ENCODE results near the gene FAAP20.

The FAAP20 gene

GRCh38 chr1:2193514-2194281 lies 874 bp downstream of the FAAP20 start:
- no peak for DNase-seq

DNA sequence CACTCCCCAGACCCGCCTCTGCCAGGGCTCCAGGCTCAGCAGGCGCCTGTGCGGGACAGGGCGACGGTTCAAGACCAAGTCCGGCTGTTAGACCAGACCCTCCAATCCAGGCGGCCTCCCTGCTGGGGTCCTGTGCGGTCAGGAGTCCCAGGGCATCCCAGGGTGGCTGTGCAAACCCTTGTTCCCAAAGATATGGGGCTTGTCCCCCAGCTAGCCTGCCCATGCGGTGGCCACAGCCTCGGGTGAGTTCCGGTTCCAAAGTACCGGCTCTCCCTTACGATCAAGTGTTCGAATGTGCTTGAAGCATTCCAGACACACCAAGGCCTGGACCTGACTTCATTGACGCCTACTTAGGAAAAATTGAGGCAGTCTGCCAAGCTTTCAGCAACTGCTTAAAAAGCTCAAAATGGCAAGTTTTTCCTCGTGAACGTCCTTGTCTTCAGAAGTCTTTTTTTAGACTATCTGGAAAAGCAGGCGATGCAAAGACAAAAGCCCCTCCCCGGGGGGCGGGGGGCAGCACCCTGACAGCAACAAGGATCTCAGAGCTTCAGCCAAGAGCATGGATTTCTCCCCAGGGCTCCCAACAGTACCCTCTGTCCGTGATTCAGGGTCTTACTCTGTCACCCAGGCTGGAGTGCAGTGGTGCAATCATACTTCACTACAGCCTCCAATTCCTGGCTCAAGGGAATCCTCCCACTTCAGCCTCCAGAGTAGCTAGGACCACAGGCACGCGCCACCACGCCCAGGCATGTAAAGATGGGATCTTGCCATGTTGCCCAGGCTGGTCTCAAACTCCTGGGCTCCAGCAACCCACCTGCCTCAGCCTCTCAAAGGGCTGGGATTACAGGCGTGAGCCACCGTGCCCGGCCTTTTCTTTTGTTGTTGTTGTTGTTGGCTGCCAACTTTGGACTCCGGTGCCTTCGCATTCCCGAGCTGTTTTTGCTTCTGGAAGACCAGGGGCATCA lies 2.3 kb downstream of the FAAP20 start:
- DNase-seq, result no peak

- no peak for DNase-seq
These were observed 4.0 kb downstream of the FAAP20 start for GRCh38 chr1:2190491-2190976.

GRCh38 chr1:2189459-2190425 lies 4.8 kb downstream of the FAAP20 start:
- peak; percentile 94 for DNase-seq

DNA sequence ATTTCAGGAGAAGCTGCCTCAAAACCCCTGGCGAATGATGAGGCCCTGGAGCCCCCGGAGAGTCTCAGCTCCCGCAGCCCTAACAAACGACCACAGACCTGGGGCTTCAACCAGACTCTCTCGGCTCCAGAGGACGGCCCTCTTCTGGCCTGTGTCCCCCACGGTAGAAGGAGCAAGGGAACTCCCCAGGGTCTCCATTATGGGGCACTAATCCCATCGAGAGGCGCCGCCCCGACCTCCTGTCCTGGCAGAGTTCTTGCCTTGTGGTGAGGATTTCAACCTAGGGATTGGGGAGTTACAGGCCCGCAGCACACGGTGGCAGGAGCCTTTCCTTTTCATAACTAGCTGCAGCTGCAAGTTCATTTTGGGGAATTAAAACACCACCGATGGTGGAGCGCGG lies 6.2 kb downstream of the FAAP20 start:
- DNase-seq, result no peak

- no peak for DNase-seq
These were observed 7.0 kb downstream of the FAAP20 start for GRCh38 chr1:2187619-2188018.

- no peak for DNase-seq
These were observed 7.7 kb downstream of the FAAP20 start for GRCh38 chr1:2186901-2187300.

DNA sequence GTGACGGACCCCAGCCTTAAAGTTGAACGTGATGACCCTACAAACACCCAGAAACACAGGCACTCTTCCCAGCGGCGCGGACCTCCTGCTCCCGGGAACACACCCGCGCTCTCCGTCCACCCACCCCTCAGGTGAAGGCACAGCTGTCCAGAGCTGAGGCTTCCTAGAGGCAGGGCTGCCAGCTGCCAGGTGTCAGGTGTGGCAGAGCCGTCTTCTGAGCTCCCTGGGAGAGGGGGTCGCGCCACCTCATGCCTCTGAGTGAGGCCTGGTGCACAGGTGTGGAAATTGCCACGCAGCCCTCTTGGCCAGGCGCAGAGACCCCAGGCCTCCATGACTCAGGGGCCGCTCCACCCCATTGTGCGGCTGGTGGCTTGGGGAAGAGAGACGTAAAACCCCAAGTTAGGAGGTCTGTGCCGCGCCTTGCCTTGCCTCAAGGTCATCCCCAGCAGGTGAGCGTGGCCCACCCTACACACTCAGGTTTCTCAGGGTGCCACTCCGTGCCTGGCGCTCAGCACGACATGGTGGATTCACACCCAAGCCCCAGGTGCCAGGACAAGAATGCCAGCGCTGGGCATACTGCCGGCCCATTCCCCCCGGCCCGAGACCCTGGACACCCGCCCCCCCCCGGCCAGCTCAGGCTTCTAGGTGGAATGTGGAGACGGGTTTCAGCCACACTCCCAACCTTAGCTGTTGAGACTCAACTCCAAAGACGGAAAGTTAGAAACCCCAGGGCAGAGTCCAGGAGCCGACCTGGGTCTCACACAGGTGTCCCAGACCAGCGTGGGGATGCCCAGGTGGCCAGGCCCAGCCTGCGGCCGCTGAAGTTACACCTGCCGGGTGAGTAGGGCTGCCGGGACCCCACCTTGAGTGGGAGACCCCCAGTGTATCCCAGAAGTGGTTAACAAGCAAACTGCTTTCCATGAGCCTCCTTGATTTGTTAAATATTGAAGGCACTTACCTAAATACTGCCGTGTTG lies 8.4 kb downstream of the FAAP20 start:
- no peak for DNase-seq

DNA sequence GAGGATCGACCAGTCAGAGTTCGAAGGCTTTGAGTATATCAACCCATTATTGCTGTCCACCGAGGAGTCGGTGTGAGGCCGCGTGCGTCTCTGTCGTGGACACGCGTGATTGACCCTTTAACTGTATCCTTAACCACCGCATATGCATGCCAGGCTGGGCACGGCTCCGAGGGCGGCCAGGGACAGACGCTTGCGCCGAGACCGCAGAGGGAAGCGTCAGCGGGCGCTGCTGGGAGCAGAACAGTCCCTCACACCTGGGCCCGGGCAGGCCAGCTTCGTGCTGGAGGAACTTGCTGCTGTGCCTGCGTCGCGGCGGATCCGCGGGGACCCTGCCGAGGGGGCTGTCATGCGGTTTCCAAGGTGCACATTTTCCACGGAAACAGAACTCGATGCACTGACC lies 9.6 kb downstream of the FAAP20 start:
- DNase-seq, result no peak

DNA sequence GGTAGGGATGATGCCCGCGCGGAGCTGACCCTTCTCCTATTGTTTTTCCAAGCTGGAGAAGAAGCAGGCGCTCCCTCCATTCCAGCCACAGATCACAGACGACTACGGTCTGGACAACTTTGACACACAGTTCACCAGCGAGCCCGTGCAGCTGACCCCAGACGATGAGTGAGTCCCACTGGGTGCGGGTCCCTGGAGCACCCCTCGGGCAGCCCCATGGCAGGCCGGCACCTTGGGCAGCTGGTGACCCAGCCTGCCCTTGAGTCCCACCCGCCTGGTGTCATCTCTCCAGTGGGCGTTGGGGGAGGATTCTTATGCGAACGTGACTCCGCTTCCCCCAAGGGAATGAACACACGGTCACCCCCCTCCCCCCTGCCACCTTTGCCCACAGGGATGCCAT lies 10.0 kb downstream of the FAAP20 start:
- DNase-seq, result no peak

GRCh38 chr1:2183937-2184334 lies 10.6 kb downstream of the FAAP20 start:
- DNase-seq, result no peak

- no peak for DNase-seq
These were observed 12.2 kb downstream of the FAAP20 start for GRCh38 chr1:2182376-2182775.

- no peak for DNase-seq
These were observed 12.8 kb downstream of the FAAP20 start for GRCh38 chr1:2181752-2182151.

DNA sequence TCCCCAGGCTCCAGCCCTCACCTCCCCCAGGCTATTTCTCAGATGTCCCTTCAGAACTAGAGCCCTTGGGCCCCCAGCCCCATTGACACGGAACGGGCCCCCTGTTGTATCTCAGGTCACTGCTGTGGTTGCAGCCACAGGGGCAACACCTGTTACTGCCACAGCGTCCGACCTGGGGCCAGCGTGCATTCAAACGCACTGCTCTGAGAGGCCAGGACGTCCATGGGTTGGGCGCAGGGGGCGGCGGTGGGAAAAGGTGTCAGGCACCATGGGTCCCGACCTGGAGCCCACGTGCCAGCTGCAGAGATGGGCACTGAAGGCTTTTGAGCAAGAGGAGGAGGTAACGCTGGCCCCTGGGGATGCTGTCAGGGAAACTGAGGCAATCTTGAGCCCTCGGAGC lies 13.3 kb downstream of the FAAP20 start:
- no peak for DNase-seq

DNA sequence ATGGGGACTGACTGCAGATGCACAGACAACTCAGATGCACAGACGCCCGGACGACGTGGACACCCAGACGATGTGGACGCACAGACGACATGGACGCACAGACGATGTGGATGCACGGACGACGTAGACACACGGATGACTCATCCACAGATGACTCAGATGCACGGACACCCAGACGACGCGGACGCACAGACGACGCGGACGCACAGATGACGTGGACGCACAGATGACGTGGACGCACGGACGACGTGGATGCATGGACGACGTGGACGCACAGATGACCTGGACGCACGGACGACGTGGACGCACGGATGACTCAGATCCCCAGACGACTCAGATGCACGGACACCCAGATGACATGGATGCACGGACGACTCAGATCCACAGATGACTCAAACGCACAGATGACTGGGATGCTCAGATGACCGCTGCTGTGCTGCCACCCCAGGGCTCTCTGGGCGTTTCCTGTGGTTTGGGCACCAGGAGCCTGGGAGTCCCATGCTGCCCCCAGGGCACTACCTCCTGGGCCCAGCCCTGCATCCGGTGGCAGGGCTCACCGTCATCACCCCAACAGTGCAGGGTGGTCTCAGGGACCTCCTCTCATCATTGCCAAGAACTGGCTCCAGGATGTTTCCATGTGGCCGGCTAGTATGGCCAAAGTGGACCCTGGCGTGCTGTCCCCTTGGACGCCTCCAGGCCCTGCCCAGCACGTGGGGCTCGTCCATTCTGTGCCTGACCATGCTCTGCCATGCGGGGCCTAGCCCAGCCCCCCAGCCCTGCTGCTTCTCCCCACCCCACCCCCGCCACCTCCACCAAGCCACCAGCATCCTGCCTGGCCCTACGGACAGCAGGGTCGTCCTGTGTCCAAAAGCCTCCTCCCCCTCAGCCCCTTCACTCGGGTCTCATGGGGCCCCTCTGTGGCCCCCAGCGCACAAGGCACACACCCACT lies 14.0 kb downstream of the FAAP20 start:
- DNase-seq, result no peak

GRCh38 chr1:2179283-2180013 lies 15.1 kb downstream of the FAAP20 start:
- DNase-seq, result no peak

DNA sequence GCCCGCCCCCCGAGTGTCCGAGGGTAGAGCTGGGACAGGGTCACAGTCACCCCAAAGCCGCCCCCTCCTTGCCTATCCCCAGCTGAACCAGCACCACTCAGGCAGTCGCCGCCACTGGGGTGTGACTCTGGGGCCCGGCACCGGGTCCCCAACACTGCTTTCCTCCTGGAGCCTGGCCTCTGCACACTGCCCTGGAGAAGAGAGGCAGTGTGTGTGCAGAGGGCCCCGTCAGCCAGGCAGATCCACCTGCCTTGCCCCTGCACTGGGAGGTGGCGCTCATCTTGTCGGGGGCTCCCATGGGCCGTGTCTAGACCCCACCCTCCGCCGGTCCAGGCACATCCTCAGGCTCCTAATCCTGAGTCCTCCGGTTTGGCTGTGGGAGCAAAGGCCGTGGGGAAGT lies 15.7 kb downstream of the FAAP20 start:
- no peak for DNase-seq

- no peak for DNase-seq
These were observed 16.5 kb downstream of the FAAP20 start for GRCh38 chr1:2177946-2178538.

- no peak for DNase-seq
These were observed 17.0 kb downstream of the FAAP20 start for GRCh38 chr1:2177541-2177940.

Measured in activated CD4-positive, alpha-beta T cell treated with anti-CD3 and anti-CD28 coated beads, Interleukin-2, amount 50 U/mL, for 16 hours (primary cell).